Stimulated activated naive CD8-positive, alpha-beta T cell treated with anti-CD3 and anti-CD28 coated beads, Interleukin-15, amount 100 ng/mL, for 72 hours (primary cell): ENCODE data around the gene DNAJC8.

ENCODE experiments used
- ATAC-seq: fragments of 150-1000 bp; cut with Tn5 transposase; 2 replicates; pipeline ENCODE4 v1.10.0; 2021; ENCODE audit warnings: mild to moderate bottlenecking, moderate library complexity
- DNase-seq, 2 donors: peaks; one replicate each; pipeline ENCODE4 v3.0.0; 2021 to 2022
- H3K27ac Mint-ChIP-seq, 2 donors: one replicate each; pipeline ENCODE4 v1.8.0; 2022; ENCODE audit warnings: mild to moderate bottlenecking in 2 of 2, mixed read lengths in 2 of 2, moderate library complexity in 2 of 2
- H3K27me3 Mint-ChIP-seq: one replicate; pipeline ENCODE4 v1.8.0; 2022; ENCODE audit warnings: mixed read lengths
- H3K4me1 Mint-ChIP-seq: one replicate; pipeline ENCODE4 v1.8.0; 2022; ENCODE audit warnings: mild to moderate bottlenecking, mixed read lengths
- H3K4me3 Mint-ChIP-seq, 2 donors: one replicate each; pipeline ENCODE4 v1.8.0; 2022; ENCODE audit warnings: mild to moderate bottlenecking in 2 of 2, mixed read lengths in 2 of 2, moderate library complexity in 1 of 2
- H3K9me3 Mint-ChIP-seq, 2 donors: one replicate each; pipeline ENCODE4 v1.8.0; 2022; ENCODE audit warnings: mixed read lengths in 2 of 2

The DNAJC8 gene

GRCh38 chr1:28172713-28173150 lies 60.1 kb downstream of the DNAJC8 start:
- H3K9me3 Mint-ChIP-seq = no peaks in the 10 kb centered on the region
- H3K4me1 Mint-ChIP-seq = peaks cover 56% of the 10 kb centered on the region
- H3K4me3 Mint-ChIP-seq = peak overlapping the region; percentile 1 to 13
- ATAC-seq (peak; percentile 57), DNase-seq (peak; percentile 30 to 67)
- no peak overlapping the region for H3K27ac Mint-ChIP-seq
- H3K27me3 Mint-ChIP-seq = peaks cover 78% of the 10 kb centered on the region

DNA sequence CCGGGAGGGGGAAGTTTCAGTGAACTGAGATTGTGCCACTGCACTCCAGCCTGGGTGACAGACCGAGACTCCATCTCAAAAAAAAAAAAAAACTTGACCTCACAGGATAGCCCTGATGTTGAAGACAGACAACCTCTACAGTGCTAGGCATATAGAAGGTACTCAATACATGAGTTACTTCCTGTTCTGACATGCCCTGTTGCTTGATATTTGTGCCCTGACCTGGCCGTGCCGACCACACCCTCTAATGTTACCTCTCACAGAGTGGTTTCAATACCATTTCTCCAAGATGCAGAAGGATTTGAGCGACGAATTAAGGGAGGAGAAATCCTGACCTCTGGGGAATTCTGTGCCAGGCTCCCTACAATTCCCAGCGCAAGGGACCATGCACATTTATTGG lies 61.6 kb downstream of the DNAJC8 start:
- Mint-ChIP-seq H3K4me1 (peaks cover 52% of the 10 kb centered on the region), H3K27me3 (peaks cover 74% of the 10 kb centered on the region), H3K27ac (no peak overlapping the region)

DNA sequence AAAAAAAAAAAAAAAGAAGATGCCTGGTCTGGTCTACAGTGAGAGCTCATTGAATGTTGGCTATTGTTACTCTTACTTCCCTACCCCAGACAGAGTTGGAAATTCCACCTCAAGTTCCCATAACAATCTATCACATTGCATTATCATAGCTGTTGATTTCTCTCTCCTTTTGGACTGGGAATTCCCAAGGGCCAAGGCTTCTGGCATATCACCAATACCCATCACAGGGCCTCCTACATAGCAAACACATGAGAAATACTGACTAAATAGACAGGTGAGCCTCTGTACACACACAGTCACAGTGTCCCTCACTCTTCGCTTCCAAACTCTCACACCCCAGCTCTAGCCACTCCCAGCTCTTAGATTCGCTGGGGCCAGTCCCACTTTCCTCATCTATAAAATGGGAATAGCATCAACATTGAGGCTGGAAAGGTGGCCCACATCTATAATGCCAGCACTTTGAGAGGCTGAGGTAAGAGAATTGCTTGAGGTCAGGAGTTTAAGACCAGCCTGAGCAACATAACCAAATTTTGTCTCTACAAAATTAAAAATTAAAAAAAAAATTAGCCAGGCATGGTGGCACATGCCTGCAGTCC lies 62.7 kb downstream of the DNAJC8 start:
- Mint-ChIP-seq H3K9me3 (no peaks in the 10 kb centered on the region), H3K4me3 (no peak overlapping the region), H3K27me3 (peaks cover 71% of the 10 kb centered on the region), H3K27ac (peak overlapping the region in 1 of 2 donors; percentile 31), H3K4me1 (peaks cover 52% of the 10 kb centered on the region)
- no peak for DNase-seq
- no peak for ATAC-seq

More for the DNA sequence above, 61.6 kb downstream of the DNAJC8 start:
- no peaks in the 10 kb centered on the region for H3K9me3 Mint-ChIP-seq
- no peak for DNase-seq
- no peak overlapping the region for H3K4me3 Mint-ChIP-seq
- no peak for ATAC-seq

DNA sequence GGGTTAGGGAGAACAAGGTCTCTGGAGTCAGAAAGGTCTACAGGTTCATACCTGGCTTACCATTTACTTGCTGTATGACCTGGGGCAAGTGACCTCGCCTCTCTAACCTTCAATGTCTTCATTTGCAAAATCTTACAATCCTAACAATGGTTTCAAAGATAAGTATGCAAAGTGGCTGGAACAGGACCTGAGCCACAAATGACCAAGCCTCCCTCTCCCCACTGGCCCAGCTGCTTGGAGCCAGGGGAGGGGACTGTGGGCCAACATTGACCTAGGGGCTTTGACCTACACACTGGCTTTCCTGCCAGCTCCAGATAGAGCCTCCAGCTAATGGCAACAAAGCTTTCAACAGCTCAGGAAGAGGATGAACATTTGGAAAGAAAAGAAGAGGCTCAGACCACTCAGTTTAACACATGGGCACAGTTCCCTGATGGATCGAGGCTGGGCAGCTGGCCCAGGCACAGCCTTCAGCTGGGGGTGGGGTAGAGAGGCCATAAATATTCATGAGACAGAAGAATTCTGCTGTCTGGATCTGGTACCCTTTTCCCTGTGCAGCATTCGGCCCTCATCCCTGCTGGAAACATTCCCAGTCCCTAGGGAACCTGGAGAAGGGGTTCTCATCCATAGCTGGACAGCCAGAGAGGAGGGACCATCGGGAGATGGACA lies 69.2 kb downstream of the DNAJC8 start:
- Mint-ChIP-seq H3K9me3 (no peaks in the 10 kb centered on the region), H3K27me3 (peaks cover 82% of the 10 kb centered on the region), H3K4me3 (no peak overlapping the region), H3K27ac (no peak overlapping the region), H3K4me1 (peaks cover 6% of the 10 kb centered on the region)
- DNase-seq (no peak), ATAC-seq (no peak)

DNA sequence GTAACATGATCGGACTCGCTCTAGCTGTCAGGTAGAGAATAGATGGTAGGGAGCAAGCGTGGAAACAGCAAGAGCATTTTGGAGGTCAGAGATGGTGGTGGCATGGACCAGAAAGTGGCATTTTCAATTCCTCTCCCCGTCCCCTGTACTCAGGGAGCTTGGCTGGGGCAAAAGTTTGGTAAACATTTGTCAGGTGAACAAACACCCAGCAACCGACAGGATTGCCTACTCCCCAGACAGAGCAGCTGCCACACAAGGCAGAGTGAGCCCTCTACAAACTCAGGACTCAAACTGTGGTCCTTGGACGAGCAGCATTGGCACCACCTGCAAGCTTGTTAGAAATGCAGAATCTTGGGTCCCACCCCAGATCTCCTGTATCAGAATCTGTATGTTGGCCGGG lies 70.7 kb downstream of the DNAJC8 start:
- no peak overlapping the region for H3K27ac Mint-ChIP-seq
- no peaks in the 10 kb centered on the region for H3K4me1 Mint-ChIP-seq

GRCh38 chr1:28161751-28162150 lies 71.1 kb downstream of the DNAJC8 start:
- no peak overlapping the region for H3K27ac Mint-ChIP-seq
- H3K27me3 Mint-ChIP-seq = peaks cover 79% of the 10 kb centered on the region

More for the DNA sequence above, 70.7 kb downstream of the DNAJC8 start:
- H3K9me3 Mint-ChIP-seq = no peaks in the 10 kb centered on the region
- H3K4me3 Mint-ChIP-seq = no peak overlapping the region
- DNase-seq (no peak), ATAC-seq (no peak)
- H3K27me3 Mint-ChIP-seq = peaks cover 83% of the 10 kb centered on the region

GRCh38 chr1:28160782-28161266 lies 72.0 kb downstream of the DNAJC8 start:
- DNase-seq (no peak), ATAC-seq (no peak)
- H3K4me3 Mint-ChIP-seq = no peak overlapping the region
- peaks cover 69% of the 10 kb centered on the region for H3K27me3 Mint-ChIP-seq
- H3K27ac Mint-ChIP-seq = no peak overlapping the region
- H3K9me3 Mint-ChIP-seq = no peaks in the 10 kb centered on the region
- H3K4me1 Mint-ChIP-seq = no peaks in the 10 kb centered on the region

More at GRCh38 chr1:28161751-28162150, 71.1 kb downstream of the DNAJC8 start:
- no peak for DNase-seq
- no peak for ATAC-seq
- Mint-ChIP-seq H3K4me3 (no peak overlapping the region), H3K4me1 (no peaks in the 10 kb centered on the region), H3K9me3 (no peaks in the 10 kb centered on the region)

DNA sequence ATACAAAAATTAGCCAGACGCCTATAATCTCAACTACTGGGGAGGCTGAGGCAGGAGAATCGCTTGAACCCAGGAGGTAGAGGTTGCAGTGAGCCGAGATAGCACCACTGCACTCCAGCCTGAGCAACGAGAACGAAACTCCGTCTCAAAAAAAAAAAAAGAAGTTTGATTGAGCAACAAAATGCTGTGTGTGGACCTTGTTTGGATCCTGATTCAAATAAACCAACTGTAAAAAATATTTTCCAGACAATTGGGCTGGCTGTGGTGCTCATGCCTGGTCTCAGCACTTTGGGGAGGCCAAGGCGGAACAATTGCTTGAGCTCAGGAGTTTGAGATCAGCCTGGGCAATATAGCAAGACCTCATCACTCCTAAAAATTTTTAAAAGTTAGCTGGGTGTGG lies 73.1 kb downstream of the DNAJC8 start:
- Mint-ChIP-seq H3K4me1 (no peaks in the 10 kb centered on the region), H3K4me3 (no peak overlapping the region), H3K27me3 (peaks cover 61% of the 10 kb centered on the region), H3K27ac (no peak overlapping the region), H3K9me3 (no peaks in the 10 kb centered on the region)
- ATAC-seq (no peak), DNase-seq (no peak)

GRCh38 chr1:28159243-28159642 lies 73.6 kb downstream of the DNAJC8 start:
- no peaks in the 10 kb centered on the region for H3K4me1 Mint-ChIP-seq
- H3K27ac Mint-ChIP-seq = no peak overlapping the region
- H3K27me3 Mint-ChIP-seq = peaks cover 57% of the 10 kb centered on the region
- H3K9me3 Mint-ChIP-seq = no peaks in the 10 kb centered on the region
- DNase-seq (no peak), ATAC-seq (no peak)
- no peak overlapping the region for H3K4me3 Mint-ChIP-seq

DNA sequence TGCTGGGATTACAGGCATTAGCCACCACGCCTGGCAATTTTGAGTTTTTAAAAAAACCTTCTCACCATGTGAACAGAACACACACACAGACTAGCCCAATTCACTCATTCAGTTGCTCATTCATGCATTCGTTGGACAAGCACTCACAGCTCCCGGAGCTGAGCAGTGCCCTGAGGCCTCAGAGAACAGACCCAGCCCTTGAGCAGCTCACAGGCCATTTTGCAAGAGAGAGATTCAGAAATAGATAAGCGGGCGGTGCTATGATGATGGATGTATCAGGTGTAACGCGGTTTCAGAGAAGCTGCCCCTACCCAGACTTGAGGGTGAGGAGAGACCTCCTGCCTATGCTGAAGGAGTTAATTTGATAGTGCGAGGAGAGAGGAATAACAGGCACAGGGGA lies 74.9 kb downstream of the DNAJC8 start:
- ATAC-seq (no peak), DNase-seq (no peak)
- Mint-ChIP-seq H3K9me3 (no peaks in the 10 kb centered on the region), H3K27me3 (peaks cover 50% of the 10 kb centered on the region), H3K27ac (no peak overlapping the region), H3K4me3 (no peak overlapping the region), H3K4me1 (no peaks in the 10 kb centered on the region)

DNA sequence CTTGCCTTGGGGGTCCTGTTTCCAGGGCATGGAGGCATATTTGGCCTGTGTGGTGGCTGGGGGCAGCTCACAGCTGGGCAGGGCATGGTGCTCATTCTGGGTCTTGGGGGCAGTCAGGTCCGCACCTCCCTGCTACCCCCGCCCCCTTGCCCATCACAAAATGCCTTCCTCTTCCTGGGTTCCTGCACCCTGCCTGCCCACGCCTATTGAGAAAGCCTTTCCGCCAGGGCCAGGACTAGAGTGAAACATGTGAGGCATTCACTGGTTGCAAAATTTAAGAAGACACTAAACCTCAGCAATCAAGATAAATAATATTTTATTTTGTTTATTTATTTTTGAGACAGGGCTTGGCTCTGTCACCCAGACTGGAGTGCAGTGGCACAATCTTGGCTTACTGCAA lies 76.0 kb downstream of the DNAJC8 start:
- Mint-ChIP-seq H3K27me3 (peaks cover 43% of the 10 kb centered on the region), H3K4me3 (no peak overlapping the region), H3K27ac (no peak overlapping the region), H3K4me1 (no peaks in the 10 kb centered on the region), H3K9me3 (no peaks in the 10 kb centered on the region)
- ATAC-seq (no peak), DNase-seq (no peak)

DNA sequence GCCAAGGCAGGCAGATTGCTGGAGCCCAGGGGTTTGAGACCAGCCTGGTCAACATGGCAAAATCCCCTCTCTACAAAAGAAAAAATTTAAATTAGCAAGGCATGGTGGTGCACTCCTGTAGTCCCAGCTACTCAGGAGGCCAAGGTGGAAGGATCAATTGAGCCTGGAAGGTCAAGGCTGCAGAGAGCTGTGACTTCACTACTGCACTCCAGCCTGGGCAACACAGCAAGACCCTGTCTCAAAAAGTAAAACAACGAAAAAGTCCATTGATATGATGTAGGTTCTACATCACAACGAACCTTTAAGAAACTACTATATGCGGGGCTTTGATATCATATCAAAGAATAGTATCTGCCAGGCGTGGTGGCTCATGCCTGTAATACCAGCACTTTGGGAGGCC lies 77.2 kb downstream of the DNAJC8 start:
- DNase-seq = no peak
- Mint-ChIP-seq H3K4me1 (no peaks in the 10 kb centered on the region), H3K9me3 (peaks cover 0 to 2% of the 10 kb centered on the region in 2 donors), H3K27me3 (peaks cover 31% of the 10 kb centered on the region), H3K4me3 (no peak overlapping the region), H3K27ac (no peak overlapping the region)
- no peak for ATAC-seq

- Mint-ChIP-seq H3K9me3 (peaks cover 4 to 10% of the 10 kb centered on the region in 2 donors), H3K4me3 (no peak overlapping the region), H3K27me3 (peaks cover 36% of the 10 kb centered on the region), H3K4me1 (no peaks in the 10 kb centered on the region), H3K27ac (no peak overlapping the region)
- ATAC-seq (no peak), DNase-seq (no peak)
Measured at GRCh38 chr1:28154078-28154594, 78.7 kb downstream of the DNAJC8 start.
